GM21723 (cell line): ENCODE results near the gene MUC5AC.

ENCODE experiments used
- ATAC-seq: cut with Tn5 transposase; IDR thresholded peaks from one replicate; pipeline ENCODE4 v1.9.1; 2021; ENCODE audit warnings: mild to moderate bottlenecking, moderate library complexity; ENCODE audit not compliant: unreplicated experiment

MUC5AC gene

GRCh38 chr11:1193326-1194230 lies 35.8 kb downstream of the MUC5AC start:
- ATAC-seq: no peak

GRCh38 chr11:1194231-1194976 lies 36.7 kb downstream of the MUC5AC start:
- ATAC-seq: no peak

- ATAC-seq: no peak
Measured at GRCh38 chr11:1194977-1195681, 37.4 kb downstream of the MUC5AC start.

GRCh38 chr11:1195682-1196515 lies 38.1 kb downstream of the MUC5AC start:
- ATAC-seq: no peak

GRCh38 chr11:1196516-1197391 lies 39.0 kb downstream of the MUC5AC start:
- ATAC-seq: no peak

- ATAC-seq: no peak
Measured at GRCh38 chr11:1197431-1197885, 39.7 kb downstream of the MUC5AC start.

- ATAC-seq: no peak
Measured at GRCh38 chr11:1197886-1198560, 40.3 kb downstream of the MUC5AC start.

GRCh38 chr11:1198561-1199240 lies 40.9 kb downstream of the MUC5AC start:
- ATAC-seq: no peak

- no peak for ATAC-seq
Measured at GRCh38 chr11:1199241-1199750, 41.5 kb downstream of the MUC5AC start.

GRCh38 chr11:1199751-1200610 lies 42.2 kb downstream of the MUC5AC start:
- ATAC-seq: no peak

- no peak for ATAC-seq
Measured at GRCh38 chr11:1200611-1201191, 42.9 kb downstream of the MUC5AC start.

GRCh38 chr11:1201395-1202153 lies 43.8 kb downstream of the MUC5AC start:
- ATAC-seq: no peak

GRCh38 chr11:1202154-1202775 lies 44.5 kb downstream of the MUC5AC start:
- no peak for ATAC-seq

- ATAC-seq: no peak
Measured at GRCh38 chr11:1202776-1203504, 45.2 kb downstream of the MUC5AC start.
